Mesodermal cell (in vitro differentiated cells): ENCODE measurements around the gene RASGRP3.

Experiments
- H3K27ac ChIP-seq: 2 replicates; pipeline ENCODE4 v1.7.0; 2013; ENCODE audit warnings: mild to moderate bottlenecking, low read depth, low read length, moderate library complexity; ENCODE audit not compliant: severe bottlenecking
- H3K36me3 ChIP-seq: 2 replicates; pipeline ENCODE4 v1.7.1; 2013; ENCODE audit warnings: mild to moderate bottlenecking, low read length, moderate library complexity; ENCODE audit not compliant: control insufficient read depth, insufficient read depth
- H3K4me1 ChIP-seq: one replicate; pipeline ENCODE4 v1.7.1; 2013; ENCODE audit warnings: mild to moderate bottlenecking, low read length; ENCODE audit not compliant: insufficient read depth, control insufficient read depth, poor library complexity, severe bottlenecking
- H3K4me3 ChIP-seq: 2 replicates; pipeline ENCODE4 v1.7.0; 2013; ENCODE audit warnings: low read length, control low read depth, mild to moderate bottlenecking; ENCODE audit not compliant: insufficient read depth, poor library complexity, severe bottlenecking; ENCODE audit errors: extremely low read depth
- H3K9me3 ChIP-seq: 2 replicates; pipeline ENCODE4 v1.7.1; 2013; ENCODE audit warnings: mild to moderate bottlenecking, low read length, moderate library complexity; ENCODE audit not compliant: control insufficient read depth
- WGBS, 2 experiments: methylation state at CpG; one replicate each; pipeline ENCODE4 v1.1.5; 2013; ENCODE audit warnings: missing lambda C conversion rate in 2 of 2; ENCODE audit not compliant: insufficient coverage in 2 of 2; 5-methylcytosine and 5-hydroxymethylcytosine counted together

Gene RASGRP3

GRCh38 chr2:33478968-33479731 lies 2.7 kb downstream of the RASGRP3 start:
- Histone ChIP-seq H3K4me1 (peaks cover 30% of the 10 kb centered on the region), H3K9me3 (peaks cover 4% of the 10 kb centered on the region), H3K36me3 (peaks cover 3% of the 10 kb centered on the region), H3K27ac (no peak overlapping the region), H3K4me3 (no peak overlapping the region)
- WGBS, 2 experiments: 93 to 97% methylated on average over 3 to 5 of the region's 9 CpGs

- peaks cover 11% of the 10 kb centered on the region for H3K36me3 ChIP-seq
- H3K9me3 ChIP-seq: peaks cover 9% of the 10 kb centered on the region
- H3K4me1 ChIP-seq: peaks cover 15% of the 10 kb centered on the region
- WGBS, 2 experiments: 87 to 94% methylated on average over 2 of the region's 2 CpGs
- H3K27ac ChIP-seq: no peak overlapping the region
- H3K4me3 ChIP-seq: no peak overlapping the region
Measured at GRCh38 chr2:33482518-33482917, 6.1 kb downstream of the RASGRP3 start.

- 93% methylated on average over 2 of the region's 2 CpGs; no CpG with 5 or more reads in 1 of the 2 experiments for WGBS, 2 experiments
- H3K36me3 ChIP-seq: peaks cover 11% of the 10 kb centered on the region
- no peak overlapping the region for H3K27ac ChIP-seq
- H3K4me3 ChIP-seq: no peak overlapping the region
- peaks cover 9% of the 10 kb centered on the region for H3K9me3 ChIP-seq
- H3K4me1 ChIP-seq: peaks cover 5% of the 10 kb centered on the region
Measured at GRCh38 chr2:33484042-33484621, 7.7 kb downstream of the RASGRP3 start.

- WGBS, 2 experiments: 80% methylated on average over 2 of the region's 2 CpGs; no CpG with 5 or more reads in 1 of the 2 experiments
- H3K4me3 ChIP-seq: no peak overlapping the region
- no peak overlapping the region for H3K27ac ChIP-seq
- H3K36me3 ChIP-seq: peaks cover 11% of the 10 kb centered on the region
- H3K9me3 ChIP-seq: peaks cover 9% of the 10 kb centered on the region
- peaks cover 5% of the 10 kb centered on the region for H3K4me1 ChIP-seq
Measured at GRCh38 chr2:33485051-33485450, 8.6 kb downstream of the RASGRP3 start.

GRCh38 chr2:33486544-33486943 lies 10.1 kb downstream of the RASGRP3 start:
- H3K9me3 ChIP-seq: peaks cover 6% of the 10 kb centered on the region
- peaks cover 5% of the 10 kb centered on the region for H3K4me1 ChIP-seq
- WGBS, 2 experiments: 91% methylated on average over 1 of the region's 3 CpGs; no CpG with 5 or more reads in 1 of the 2 experiments
- peaks cover 11% of the 10 kb centered on the region for H3K36me3 ChIP-seq
- no peak overlapping the region for H3K4me3 ChIP-seq
- H3K27ac ChIP-seq: no peak overlapping the region

- Histone ChIP-seq H3K27ac (no peak overlapping the region), H3K36me3 (peaks cover 11% of the 10 kb centered on the region), H3K4me1 (peaks cover 5% of the 10 kb centered on the region), H3K4me3 (no peak overlapping the region), H3K9me3 (peaks cover 6% of the 10 kb centered on the region)
- WGBS, 2 experiments: no CpG with 5 or more reads among the region's 2 CpGs
Measured at GRCh38 chr2:33488178-33488690, 11.8 kb downstream of the RASGRP3 start.

- WGBS, 2 experiments: 84 to 100% methylated on average over 2 to 5 of the region's 8 CpGs
- Histone ChIP-seq H3K4me1 (peaks cover 4% of the 10 kb centered on the region), H3K4me3 (no peak overlapping the region), H3K36me3 (peaks cover 8% of the 10 kb centered on the region), H3K9me3 (peaks cover 6% of the 10 kb centered on the region), H3K27ac (no peak overlapping the region)
Measured at GRCh38 chr2:33488715-33489540, 12.5 kb downstream of the RASGRP3 start.

- Histone ChIP-seq H3K27ac (no peak overlapping the region), H3K36me3 (peaks cover 8% of the 10 kb centered on the region), H3K4me1 (peaks cover 12% of the 10 kb centered on the region), H3K9me3 (peaks cover 6% of the 10 kb centered on the region), H3K4me3 (no peak overlapping the region)
- 92% methylated on average over 2 of the region's 2 CpGs for WGBS, 2 experiments
Measured at GRCh38 chr2:33489835-33490431, 13.5 kb downstream of the RASGRP3 start.

- H3K27ac ChIP-seq: no peak overlapping the region
- H3K4me1 ChIP-seq: peaks cover 12% of the 10 kb centered on the region
- peaks cover 2% of the 10 kb centered on the region for H3K36me3 ChIP-seq
- 74 to 75% methylated on average over 3 of the region's 4 CpGs for WGBS, 2 experiments
- H3K9me3 ChIP-seq: peaks cover 2% of the 10 kb centered on the region
- H3K4me3 ChIP-seq: no peak overlapping the region
Measured at GRCh38 chr2:33491441-33492084, 15.1 kb downstream of the RASGRP3 start.
